ENCODE data around the gene MATN4. TPM values are rescaled to one million over a fixed set of nuclear protein-coding genes. Genes with fewer than 3 reads are reported as not detected.

MATN4 gene
- total and polyA plus RNA-seq, 2 experiments from 2014 or later, result 3.3 to 5.1 TPM

DNA sequence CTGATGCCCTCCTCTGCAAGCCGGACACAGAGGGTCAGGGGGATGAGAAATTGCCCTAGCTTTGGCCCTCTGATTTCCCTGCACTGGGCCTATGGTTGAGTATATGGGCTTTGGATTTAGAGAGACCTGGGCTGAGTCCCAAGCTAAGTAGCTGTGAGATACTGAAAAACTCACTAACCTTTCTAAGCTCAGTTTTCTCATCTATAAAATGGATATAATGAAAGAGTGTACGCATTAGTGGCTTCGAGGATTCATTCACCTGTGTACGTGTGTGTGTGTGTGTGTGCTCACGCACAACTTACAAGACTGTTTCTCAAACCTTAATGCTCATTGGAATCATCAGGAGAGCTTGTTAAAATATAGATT is 14.1 kb downstream of the MATN4 start:
- H3K27me3 Mint-ChIP-seq (ENCODE audit: insufficient read depth, low read depth, poor library complexity), result peaks cover 29% of the 10 kb centered on the region
- peak overlapping the region; percentile 64; the same call in 1 of the 2 replicates for H3K4me3 ChIP-seq

More for the DNA sequence above, 14.1 kb downstream of the MATN4 start:
- H3K4me2 ChIP-seq, result no peak overlapping the region
- H3K36me3 ChIP-seq (ENCODE audit: insufficient read depth), result no peaks in the 10 kb centered on the region; the same call in 1 of the 2 replicates
- TF ChIP-seq STAT1 (IDR thresholded peaks at IDR 0.05; ENCODE audit: unreplicated experiment) (no peak), JUNB (IDR thresholded peaks at IDR 0.05; ENCODE audit: unreplicated experiment) (no peak), EZH2 (IDR thresholded peaks at IDR 0.05; ENCODE audit: low read depth, unreplicated experiment) (no peak), POLR2AphosphoS5 (IDR thresholded peaks at IDR 0.05; ENCODE audit: low read depth) (no peak), CREB1 (CRISPR knock-in tag; IDR thresholded peaks at IDR 0.05; ENCODE audit: low read depth) (no peak), NANOG (IDR thresholded peaks at IDR 0.05; ENCODE audit: borderline replicate concordance) (no peak), ZNF331 (CRISPR knock-in tag; IDR thresholded peaks at IDR 0.05; ENCODE audit: low read depth) (no peak), ZNF114 (CRISPR knock-in tag; IDR thresholded peaks at IDR 0.05) (no peak), EZH2phosphoT487 (IDR thresholded peaks at IDR 0.05; ENCODE audit: unreplicated experiment) (no peak)
- TF ChIP-seq, protein P1, sequence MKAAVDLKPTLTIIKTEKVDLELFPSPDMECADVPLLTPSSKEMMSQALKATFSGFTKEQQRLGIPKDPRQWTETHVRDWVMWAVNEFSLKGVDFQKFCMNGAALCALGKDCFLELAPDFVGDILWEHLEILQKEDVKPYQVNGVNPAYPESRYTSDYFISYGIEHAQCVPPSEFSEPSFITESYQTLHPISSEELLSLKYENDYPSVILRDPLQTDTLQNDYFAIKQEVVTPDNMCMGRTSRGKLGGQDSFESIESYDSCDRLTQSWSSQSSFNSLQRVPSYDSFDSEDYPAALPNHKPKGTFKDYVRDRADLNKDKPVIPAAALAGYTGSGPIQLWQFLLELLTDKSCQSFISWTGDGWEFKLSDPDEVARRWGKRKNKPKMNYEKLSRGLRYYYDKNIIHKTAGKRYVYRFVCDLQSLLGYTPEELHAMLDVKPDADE (IDR thresholded peaks at IDR 0.05), result no peak
- TF ChIP-seq, protein P2, sequence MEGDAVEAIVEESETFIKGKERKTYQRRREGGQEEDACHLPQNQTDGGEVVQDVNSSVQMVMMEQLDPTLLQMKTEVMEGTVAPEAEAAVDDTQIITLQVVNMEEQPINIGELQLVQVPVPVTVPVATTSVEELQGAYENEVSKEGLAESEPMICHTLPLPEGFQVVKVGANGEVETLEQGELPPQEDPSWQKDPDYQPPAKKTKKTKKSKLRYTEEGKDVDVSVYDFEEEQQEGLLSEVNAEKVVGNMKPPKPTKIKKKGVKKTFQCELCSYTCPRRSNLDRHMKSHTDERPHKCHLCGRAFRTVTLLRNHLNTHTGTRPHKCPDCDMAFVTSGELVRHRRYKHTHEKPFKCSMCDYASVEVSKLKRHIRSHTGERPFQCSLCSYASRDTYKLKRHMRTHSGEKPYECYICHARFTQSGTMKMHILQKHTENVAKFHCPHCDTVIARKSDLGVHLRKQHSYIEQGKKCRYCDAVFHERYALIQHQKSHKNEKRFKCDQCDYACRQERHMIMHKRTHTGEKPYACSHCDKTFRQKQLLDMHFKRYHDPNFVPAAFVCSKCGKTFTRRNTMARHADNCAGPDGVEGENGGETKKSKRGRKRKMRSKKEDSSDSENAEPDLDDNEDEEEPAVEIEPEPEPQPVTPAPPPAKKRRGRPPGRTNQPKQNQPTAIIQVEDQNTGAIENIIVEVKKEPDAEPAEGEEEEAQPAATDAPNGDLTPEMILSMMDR (conservative IDR thresholded peaks at IDR 0.05; ENCODE audit: low read depth in 2 of 2), result no peak
- TF ChIP-seq, protein P3, sequence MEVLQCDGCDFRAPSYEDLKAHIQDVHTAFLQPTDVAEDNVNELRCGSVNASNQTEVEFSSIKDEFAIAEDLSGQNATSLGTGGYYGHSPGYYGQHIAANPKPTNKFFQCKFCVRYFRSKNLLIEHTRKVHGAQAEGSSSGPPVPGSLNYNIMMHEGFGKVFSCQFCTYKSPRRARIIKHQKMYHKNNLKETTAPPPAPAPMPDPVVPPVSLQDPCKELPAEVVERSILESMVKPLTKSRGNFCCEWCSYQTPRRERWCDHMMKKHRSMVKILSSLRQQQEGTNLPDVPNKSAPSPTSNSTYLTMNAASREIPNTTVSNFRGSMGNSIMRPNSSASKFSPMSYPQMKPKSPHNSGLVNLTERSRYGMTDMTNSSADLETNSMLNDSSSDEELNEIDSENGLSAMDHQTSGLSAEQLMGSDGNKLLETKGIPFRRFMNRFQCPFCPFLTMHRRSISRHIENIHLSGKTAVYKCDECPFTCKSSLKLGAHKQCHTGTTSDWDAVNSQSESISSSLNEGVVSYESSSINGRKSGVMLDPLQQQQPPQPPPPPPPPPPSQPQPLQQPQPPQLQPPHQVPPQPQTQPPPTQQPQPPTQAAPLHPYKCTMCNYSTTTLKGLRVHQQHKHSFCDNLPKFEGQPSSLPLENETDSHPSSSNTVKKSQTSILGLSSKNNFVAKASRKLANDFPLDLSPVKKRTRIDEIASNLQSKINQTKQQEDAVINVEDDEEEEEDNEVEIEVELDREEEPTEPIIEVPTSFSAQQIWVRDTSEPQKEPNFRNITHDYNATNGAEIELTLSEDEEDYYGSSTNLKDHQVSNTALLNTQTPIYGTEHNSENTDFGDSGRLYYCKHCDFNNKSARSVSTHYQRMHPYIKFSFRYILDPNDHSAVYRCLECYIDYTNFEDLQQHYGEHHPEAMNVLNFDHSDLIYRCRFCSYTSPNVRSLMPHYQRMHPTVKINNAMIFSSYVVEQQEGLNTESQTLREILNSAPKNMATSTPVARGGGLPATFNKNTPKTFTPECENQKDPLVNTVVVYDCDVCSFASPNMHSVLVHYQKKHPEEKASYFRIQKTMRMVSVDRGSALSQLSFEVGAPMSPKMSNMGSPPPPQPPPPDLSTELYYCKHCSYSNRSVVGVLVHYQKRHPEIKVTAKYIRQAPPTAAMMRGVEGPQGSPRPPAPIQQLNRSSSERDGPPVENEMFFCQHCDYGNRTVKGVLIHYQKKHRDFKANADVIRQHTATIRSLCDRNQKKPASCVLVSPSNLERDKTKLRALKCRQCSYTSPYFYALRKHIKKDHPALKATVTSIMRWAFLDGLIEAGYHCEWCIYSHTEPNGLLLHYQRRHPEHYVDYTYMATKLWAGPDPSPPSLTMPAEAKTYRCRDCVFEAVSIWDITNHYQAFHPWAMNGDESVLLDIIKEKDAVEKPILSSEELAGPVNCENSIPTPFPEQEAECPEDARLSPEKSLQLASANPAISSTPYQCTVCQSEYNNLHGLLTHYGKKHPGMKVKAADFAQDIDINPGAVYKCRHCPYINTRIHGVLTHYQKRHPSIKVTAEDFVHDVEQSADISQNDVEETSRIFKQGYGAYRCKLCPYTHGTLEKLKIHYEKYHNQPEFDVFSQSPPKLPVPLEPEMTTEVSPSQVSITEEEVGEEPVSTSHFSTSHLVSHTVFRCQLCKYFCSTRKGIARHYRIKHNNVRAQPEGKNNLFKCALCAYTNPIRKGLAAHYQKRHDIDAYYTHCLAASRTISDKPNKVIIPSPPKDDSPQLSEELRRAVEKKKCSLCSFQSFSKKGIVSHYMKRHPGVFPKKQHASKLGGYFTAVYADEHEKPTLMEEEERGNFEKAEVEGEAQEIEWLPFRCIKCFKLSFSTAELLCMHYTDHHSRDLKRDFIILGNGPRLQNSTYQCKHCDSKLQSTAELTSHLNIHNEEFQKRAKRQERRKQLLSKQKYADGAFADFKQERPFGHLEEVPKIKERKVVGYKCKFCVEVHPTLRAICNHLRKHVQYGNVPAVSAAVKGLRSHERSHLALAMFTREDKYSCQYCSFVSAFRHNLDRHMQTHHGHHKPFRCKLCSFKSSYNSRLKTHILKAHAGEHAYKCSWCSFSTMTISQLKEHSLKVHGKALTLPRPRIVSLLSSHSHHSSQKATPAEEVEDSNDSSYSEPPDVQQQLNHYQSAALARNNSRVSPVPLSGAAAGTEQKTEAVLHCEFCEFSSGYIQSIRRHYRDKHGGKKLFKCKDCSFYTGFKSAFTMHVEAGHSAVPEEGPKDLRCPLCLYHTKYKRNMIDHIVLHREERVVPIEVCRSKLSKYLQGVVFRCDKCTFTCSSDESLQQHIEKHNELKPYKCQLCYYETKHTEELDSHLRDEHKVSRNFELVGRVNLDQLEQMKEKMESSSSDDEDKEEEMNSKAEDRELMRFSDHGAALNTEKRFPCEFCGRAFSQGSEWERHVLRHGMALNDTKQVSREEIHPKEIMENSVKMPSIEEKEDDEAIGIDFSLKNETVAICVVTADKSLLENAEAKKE (CRISPR knock-in tag; IDR thresholded peaks at IDR 0.05), result no peak
- TF ChIP-seq, protein P4, sequence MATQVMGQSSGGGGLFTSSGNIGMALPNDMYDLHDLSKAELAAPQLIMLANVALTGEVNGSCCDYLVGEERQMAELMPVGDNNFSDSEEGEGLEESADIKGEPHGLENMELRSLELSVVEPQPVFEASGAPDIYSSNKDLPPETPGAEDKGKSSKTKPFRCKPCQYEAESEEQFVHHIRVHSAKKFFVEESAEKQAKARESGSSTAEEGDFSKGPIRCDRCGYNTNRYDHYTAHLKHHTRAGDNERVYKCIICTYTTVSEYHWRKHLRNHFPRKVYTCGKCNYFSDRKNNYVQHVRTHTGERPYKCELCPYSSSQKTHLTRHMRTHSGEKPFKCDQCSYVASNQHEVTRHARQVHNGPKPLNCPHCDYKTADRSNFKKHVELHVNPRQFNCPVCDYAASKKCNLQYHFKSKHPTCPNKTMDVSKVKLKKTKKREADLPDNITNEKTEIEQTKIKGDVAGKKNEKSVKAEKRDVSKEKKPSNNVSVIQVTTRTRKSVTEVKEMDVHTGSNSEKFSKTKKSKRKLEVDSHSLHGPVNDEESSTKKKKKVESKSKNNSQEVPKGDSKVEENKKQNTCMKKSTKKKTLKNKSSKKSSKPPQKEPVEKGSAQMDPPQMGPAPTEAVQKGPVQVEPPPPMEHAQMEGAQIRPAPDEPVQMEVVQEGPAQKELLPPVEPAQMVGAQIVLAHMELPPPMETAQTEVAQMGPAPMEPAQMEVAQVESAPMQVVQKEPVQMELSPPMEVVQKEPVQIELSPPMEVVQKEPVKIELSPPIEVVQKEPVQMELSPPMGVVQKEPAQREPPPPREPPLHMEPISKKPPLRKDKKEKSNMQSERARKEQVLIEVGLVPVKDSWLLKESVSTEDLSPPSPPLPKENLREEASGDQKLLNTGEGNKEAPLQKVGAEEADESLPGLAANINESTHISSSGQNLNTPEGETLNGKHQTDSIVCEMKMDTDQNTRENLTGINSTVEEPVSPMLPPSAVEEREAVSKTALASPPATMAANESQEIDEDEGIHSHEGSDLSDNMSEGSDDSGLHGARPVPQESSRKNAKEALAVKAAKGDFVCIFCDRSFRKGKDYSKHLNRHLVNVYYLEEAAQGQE (IDR thresholded peaks at IDR 0.05; ENCODE audit: unreplicated experiment), result no peak
- no peaks in the 10 kb centered on the region for H4K20me1 ChIP-seq (replicated peaks; ENCODE audit: insufficient read depth)
- no peak for DNase-seq (ENCODE audit: low spot score)
- H3K27me3 ChIP-seq (ENCODE audit: insufficient read depth), result peaks cover 42% of the 10 kb centered on the region
- H3K27ac Mint-ChIP-seq, result no peak overlapping the region
- H3K9me2 ChIP-seq (ENCODE audit: insufficient read depth), result no peaks in the 10 kb centered on the region
- H3K9me3 Mint-ChIP-seq, result peaks cover 24% of the 10 kb centered on the region
- no peak for ATAC-seq
- 0 out of 2 replicates have a peak, but pooled peaks cover 2% of the 10 kb centered on the region for H3K4me1 ChIP-seq (ENCODE audit: insufficient read depth)
- H3K4me1 Mint-ChIP-seq, result peaks cover 10% of the 10 kb centered on the region
- H3K4me3 Mint-ChIP-seq, result peak overlapping the region; percentile 72
- H3K79me2 ChIP-seq (replicated peaks; ENCODE audit: insufficient read depth), result no peaks in the 10 kb centered on the region
- no peak overlapping the region for H2AFZ ChIP-seq
- H3F3A ChIP-seq (replicated peaks; ENCODE audit: low read depth), result 0 out of 2 replicates have a peak, but pooled peaks cover 4% of the 10 kb centered on the region
- H3K36me3 Mint-ChIP-seq (ENCODE audit: low read depth), result peaks cover 19% of the 10 kb centered on the region; the same call in 2 of the 3 replicates
- no peak overlapping the region for H3K27ac ChIP-seq (ENCODE audit: low read depth)

All from GM23338 (cell line).